Psoas muscle (tissue), 8 donors: ENCODE data around the gene SULT1C3. TPM values are rescaled to one million over a fixed set of nuclear protein-coding genes. Genes with fewer than 3 reads are reported as not detected.

Experiments used
- ATAC-seq, 4 donors: fragments of 200-7000 bp; cut with Tn5 transposase; one replicate each; pipeline ENCODE4 v1.9.1; 2020; ENCODE audit warnings: moderate library complexity in 3 of 4, mild to moderate bottlenecking in 2 of 4
- DNase-seq, 2 donors: peaks; one replicate each; pipeline ENCODE4 v3.0.0-alpha.2; 2020
- H3K27ac ChIP-seq: fragments of 200-600 bp; one replicate; pipeline ENCODE4 v1.8.0; 2022
- H3K27me3 ChIP-seq, 3 donors: fragments of 200-600 bp in 1 of 3; one replicate each; pipeline versions ENCODE4 v1.6.1 to v1.8.0; 2013 to 2022; ENCODE audit warnings: low read length in 2 of 3, mild to moderate bottlenecking in 2 of 3, moderate library complexity in 1 of 3; ENCODE audit not compliant: insufficient read depth in 3 of 3
- H3K36me3 ChIP-seq, 2 donors: fragments of 200-600 bp in 1 of 2; one replicate each; pipeline versions ENCODE4 v1.6.1 to v1.8.0; 2013 to 2022; ENCODE audit warnings: low read depth in 1 of 2, mild to moderate bottlenecking in 1 of 2, moderate library complexity in 1 of 2; ENCODE audit not compliant: insufficient read depth in 1 of 2
- H3K4me1 ChIP-seq: fragments of 200-600 bp; one replicate; pipeline ENCODE4 v1.8.0; 2022
- H3K4me3 ChIP-seq: fragments of 200-600 bp; one replicate; pipeline ENCODE4 v1.8.0; 2022; ENCODE audit warnings: mild to moderate bottlenecking
- H3K9me3 ChIP-seq: fragments of 200-600 bp; one replicate; pipeline ENCODE4 v1.8.0; 2022
- CTCF ChIP-seq: fragments of 200-600 bp; IDR thresholded peaks from one replicate; pipeline ENCODE4 v1.8.0; 2022; ENCODE audit warnings: antibody characterized with exemption
- WGBS, 3 donors: extraction: QIAGEN DNeasy Blood & Tissue Kit; methylation state at CpG; one replicate each; pipeline versions ENCODE4 v1.1.6 to v1.1.7; 2013; 5-methylcytosine and 5-hydroxymethylcytosine counted together
- intact Hi-C, 2 donors: fragments of 100-400 bp; cut with DNase I; formaldehyde crosslinking; loops; one replicate each; pipeline versions ENCODE4 v1.11.0 to v1.14.2; 2022
- polyA plus RNA-seq, 3 donors: library from polyadenylated mRNA; stranded (reverse); fragments of 200-250 nt; gene quantifications; one replicate each; pipeline ENCODE4 v1.2.3, GENCODE V29; 2013
- total RNA-seq, 4 donors: library from RNA; stranded (reverse); fragmentation: NEBNext Ultra II Directional in 2 of 4; extraction: Animal tissue kit (Norgen Biotek cat#: 25700) in 2 of 4; gene quantifications; one replicate each; pipeline versions ENCODE4 v1.2.1 to v1.2.4, GENCODE V29; 2021 to 2023
- donor health status: healthy with polysubstance abuse.
- donor health status: DM: no; HTN: no; CAD: no; lungs with moderate emphysema.
- donor health status: Bipolar disorder and iron deficiency.
- donor health status: healthy.
- donor health status: DM: yes; HTN: yes; CAD: no.
- donor health status: DM: no; HTN: no; CAD: no.
- donor health status: DM: no; HTN: no; CAD: no.
- donor health status: DM: yes; HTN: yes; CAD: no.

The SULT1C3 gene
- total and polyA plus RNA-seq, 7 donors, result not detected

- no peak overlapping the region for H3K27ac ChIP-seq
- 90 to 94% (median 93%) methylated on average over 5 of the region's 5 CpGs for WGBS, 3 donors
- no peaks in the 10 kb centered on the region for H3K9me3 ChIP-seq
- no peaks in the 10 kb centered on the region for H3K36me3 ChIP-seq
- H3K4me3 ChIP-seq, result no peak overlapping the region
- TF ChIP-seq CTCF, result no peak
- no peak for DNase-seq
- peaks cover 0 to 4% (median 0%) of the 10 kb centered on the region in 3 donors for H3K27me3 ChIP-seq
- H3K4me1 ChIP-seq, result no peaks in the 10 kb centered on the region
- no peak for ATAC-seq
- intact Hi-C loops, result no loop called here
Measured at GRCh38 chr2:108285616-108286015, 45.8 kb downstream of the SULT1C3 start.

GRCh38 chr2:108287169-108287568 lies 47.4 kb downstream of the SULT1C3 start:
- no peak overlapping the region for H3K27ac ChIP-seq
- no peaks in the 10 kb centered on the region for H3K4me1 ChIP-seq
- WGBS, 3 donors, result 91 to 98% (median 95%) methylated on average over 2 of the region's 2 CpGs
- no peak for TF ChIP-seq CTCF
- DNase-seq (no peak), ATAC-seq (no peak)
- no peak overlapping the region for H3K4me3 ChIP-seq
- H3K9me3 ChIP-seq, result no peaks in the 10 kb centered on the region
- peaks cover 0 to 4% (median 0%) of the 10 kb centered on the region in 3 donors for H3K27me3 ChIP-seq
- H3K36me3 ChIP-seq, result no peaks in the 10 kb centered on the region
- intact Hi-C loops, result no loop called here

DNA sequence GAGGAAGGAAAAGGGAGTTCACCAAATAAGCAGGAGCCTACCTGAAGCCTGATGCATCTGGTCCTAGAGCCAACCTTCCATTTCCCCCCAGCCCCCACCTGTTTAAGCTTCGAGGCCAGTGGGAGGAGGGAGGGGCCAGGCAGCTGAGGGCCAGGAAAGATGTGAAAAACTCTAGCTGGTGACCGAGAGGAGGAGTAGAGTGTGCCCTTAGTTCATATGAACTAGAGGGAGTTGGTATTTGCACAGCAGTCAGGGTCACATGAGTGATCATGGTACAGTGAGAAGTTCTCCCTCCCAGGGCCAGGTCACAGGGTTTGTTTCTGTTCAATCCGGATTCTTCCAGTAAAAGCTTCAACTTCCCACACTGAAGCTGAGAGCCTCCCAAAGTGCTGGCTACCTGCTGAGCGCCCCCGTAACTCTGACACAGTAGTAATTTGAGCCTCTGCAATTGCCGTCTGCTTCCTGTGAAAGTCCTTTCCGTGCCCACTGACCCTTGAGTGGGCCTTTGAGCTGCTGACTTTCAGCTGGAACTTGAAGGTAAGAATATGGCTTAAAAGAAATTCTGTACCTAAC lies 48.9 kb downstream of the SULT1C3 start, which contains the start of gene SULT1C2:
SULT1C2 (plus strand) TSS at position 362 of the 573 bp plus-strand sequence. CDS start 4,773 bp downstream, outside the sequence.
- Histone ChIP-seq H3K9me3 (no peaks in the 10 kb centered on the region), H3K36me3 (no peaks in the 10 kb centered on the region), H3K4me1 (no peaks in the 10 kb centered on the region), H3K27ac (no peak within 1 kb of the TSS), H3K4me3 (no peak within 1 kb of the TSS), H3K27me3 (peaks cover 0 to 4% (median 0%) of the 10 kb centered on the region in 3 donors)
- WGBS, 3 donors, result 17 to 21% (median 19%) methylated on average over 7 of the region's 7 CpGs
- no peak for TF ChIP-seq CTCF
- intact Hi-C loops, result no loop called here
- DNase-seq (no peak), ATAC-seq (no peak)

DNA sequence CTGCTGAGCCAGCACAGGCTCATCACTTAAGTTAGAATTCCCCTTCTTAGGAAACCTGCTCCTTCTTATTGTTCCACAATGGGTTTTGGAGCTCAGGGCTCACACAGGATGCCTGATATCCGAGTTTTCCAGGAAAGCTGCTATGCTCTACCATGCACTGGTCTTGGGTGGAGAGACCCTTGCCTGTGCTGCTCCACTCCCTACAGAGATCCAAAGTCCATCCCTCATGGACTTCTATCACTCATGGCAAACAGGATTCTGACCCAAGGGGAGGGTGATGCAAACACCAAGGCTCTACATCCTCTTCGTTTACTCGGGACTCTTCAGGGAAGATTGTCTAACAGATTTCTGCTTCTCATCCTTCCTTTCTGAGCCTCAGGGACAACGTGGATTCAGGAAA lies 54.1 kb downstream of the SULT1C3 start:
- Histone ChIP-seq H3K36me3 (no peaks in the 10 kb centered on the region), H3K4me3 (no peak overlapping the region), H3K27ac (no peak overlapping the region), H3K9me3 (no peaks in the 10 kb centered on the region), H3K27me3 (no peaks in the 10 kb centered on the region), H3K4me1 (no peaks in the 10 kb centered on the region)
- TF ChIP-seq CTCF, result no peak
- WGBS, 3 donors, result 62 to 68% (median 67%) methylated on average over 4 of the region's 4 CpGs
- intact Hi-C loops, result no loop called here
- ATAC-seq, result no peak
- DNase-seq, result no peak
